ENCODE measurements around the gene PZP. TPM values are rescaled to one million over a fixed set of nuclear protein-coding genes. Genes with fewer than 3 reads are reported as not detected.

The PZP gene
- total and polyA plus RNA-seq, 2 of the 8 experiments (the other 6 are each of a cell fraction or from before 2014, with no cell fraction given), result 0.08 TPM; not detected in 1

DNA sequence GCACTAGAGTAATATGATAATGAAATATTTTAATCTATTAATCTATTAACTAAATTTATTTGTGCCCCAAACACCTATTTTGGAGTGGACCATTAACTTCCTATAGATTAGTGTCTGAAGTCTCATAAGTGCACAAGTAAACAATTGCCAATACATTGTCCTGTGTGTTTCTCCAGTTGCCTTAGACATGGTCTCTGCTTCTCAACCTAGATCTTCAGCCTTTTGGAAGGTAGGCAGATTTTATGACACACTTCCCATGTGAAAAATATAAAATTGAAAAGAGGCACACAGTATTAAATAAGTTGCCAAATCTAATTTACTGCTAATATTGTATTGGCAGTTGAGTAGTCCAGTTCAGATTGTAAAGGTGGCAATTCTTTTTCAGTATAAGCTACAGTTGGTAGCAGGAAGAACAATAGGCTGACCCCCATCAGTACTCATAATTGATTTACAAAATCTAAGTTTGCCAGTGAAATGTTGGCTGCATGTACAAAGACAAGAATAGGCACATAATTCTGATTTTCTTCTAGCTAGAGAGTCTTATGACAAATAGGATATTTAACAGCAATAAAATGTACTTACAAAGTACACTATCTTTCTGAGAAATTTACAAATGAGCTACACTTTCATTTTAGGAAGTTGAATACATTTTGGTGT lies 103.3 kb downstream of the PZP start:
- Histone ChIP-seq H2BK12ac (ENCODE audit: low read depth, low read length) (no peak overlapping the region), H3K27ac (ENCODE audit: low read depth, low read length) (no peak overlapping the region), H3K79me1 (ENCODE audit: low read depth, low read length) (no peaks in the 10 kb centered on the region), H4K5ac (ENCODE audit: insufficient read length, low read depth, low read length) (no peak overlapping the region), H3K27me3 (replicated peaks in 1 of 4; ENCODE audit: control insufficient read depth in 3 of 4, extremely low read depth in 1 of 4, insufficient read depth in 3 of 4, low read length in 3 of 4) (no peaks in the 10 kb centered on the region), H2AK5ac (ENCODE audit: low read depth, low read length) (no peak overlapping the region), H2BK20ac (ENCODE audit: low read length) (no peak overlapping the region), H4K91ac (replicated peaks; ENCODE audit: insufficient read length, low read length) (no peak overlapping the region), H3K9me3 (ENCODE audit: insufficient read depth in 2 of 2, low read depth in 1 of 2, low read length in 1 of 2) (no peaks in the 10 kb centered on the region), H2AFZ (ENCODE audit: low read length) (no peak overlapping the region), H3K4me2 (ENCODE audit: insufficient read depth in 1 of 2, low read depth in 2 of 2, low read length in 2 of 2) (no peak overlapping the region), H3K14ac (ENCODE audit: insufficient read length) (no peak overlapping the region), H3K23ac (ENCODE audit: insufficient read length) (no peak overlapping the region), H2BK15ac (ENCODE audit: low read length) (no peak overlapping the region), H3K56ac (replicated peaks; ENCODE audit: insufficient read length, low read depth, low read length) (no peak overlapping the region), H3K4ac (replicated peaks; ENCODE audit: insufficient read length, low read depth, low read length) (no peak overlapping the region), H3K4me1 (replicated peaks in 1 of 4; ENCODE audit: control insufficient read depth in 3 of 4, insufficient read depth in 4 of 4, low read length in 3 of 4) (no peaks in the 10 kb centered on the region), H3K23me2 (ENCODE audit: low read depth, low read length) (no peaks in the 10 kb centered on the region), H4K8ac (ENCODE audit: extremely low read depth, insufficient read depth, low read length) (no peak overlapping the region), H3K18ac (ENCODE audit: extremely low read depth, low read length) (no peak overlapping the region), H3K4me3 (ENCODE audit: extremely low read depth in 1 of 4, insufficient read depth in 2 of 4, low read depth in 3 of 4, low read length in 4 of 4) (no peak overlapping the region), H3K79me2 (ENCODE audit: control insufficient read depth in 1 of 2, insufficient read depth in 2 of 2, low read length in 2 of 2) (no peaks in the 10 kb centered on the region), H3K9ac (replicated peaks in 1 of 4; ENCODE audit: extremely low read depth in 1 of 4, low read depth in 3 of 4, low read length in 3 of 4) (no peak overlapping the region), H4K20me1 (replicated peaks in 1 of 2; ENCODE audit: control insufficient read depth in 1 of 2, insufficient read depth in 2 of 2, low read length in 2 of 2) (no peaks in the 10 kb centered on the region), H2BK120ac (replicated peaks; ENCODE audit: low read depth, low read length) (no peak overlapping the region), H2BK5ac (ENCODE audit: low read depth, low read length) (no peak overlapping the region), H3K36me3 (ENCODE audit: control insufficient read depth in 2 of 4, insufficient read depth in 4 of 4, low read length in 3 of 4) (no peaks in the 10 kb centered on the region)
- no peak for FAIRE-seq
- POLR2A ChIA-PET (ENCODE audit: partially characterized antibody), result no interaction called here
- no peak for DNase-seq (ENCODE audit: low read depth in 1 of 2, low spot score in 2 of 2)
- TF ChIP-seq BCL11A (IDR thresholded peaks at IDR 0.05; ENCODE audit: low read depth in 2 of 2, low read length in 2 of 2) (no peak), GTF2F1 (IDR thresholded peaks at IDR 0.05; ENCODE audit: borderline replicate concordance, low read depth, low read length) (no peak), SP2 (IDR thresholded peaks at IDR 0.05; ENCODE audit: low read length) (no peak), NANOG (IDR thresholded peaks at IDR 0.05; ENCODE audit: insufficient read depth, low read depth, low read length, poor library complexity, severe bottlenecking) (no peak), SP1 (IDR thresholded peaks at IDR 0.05; ENCODE audit: low read depth, low read length) (no peak), POU5F1 (IDR thresholded peaks at IDR 0.05; ENCODE audit: low read depth, low read length) (no peak), YY1 (IDR thresholded peaks at IDR 0.05; ENCODE audit: low read depth, low read length) (no peak), SIN3A (conservative IDR thresholded peaks at IDR 0.05 in 1 of 2, IDR thresholded peaks at IDR 0.05 in 1 of 2; ENCODE audit: low read depth in 1 of 2, low read length in 2 of 2) (no peak), TEAD4 (IDR thresholded peaks at IDR 0.05; ENCODE audit: low read depth, low read length) (no peak), SUZ12 (IDR thresholded peaks at IDR 0.05; ENCODE audit: low read length) (no peak), CHD2 (IDR thresholded peaks at IDR 0.05; ENCODE audit: low read length) (no peak), CBX5 (IDR thresholded peaks at IDR 0.05; ENCODE audit: low read depth, low read length) (no peak), CBX8 (IDR thresholded peaks at IDR 0.05; ENCODE audit: borderline replicate concordance, low read depth, low read length) (no peak), SRF (IDR thresholded peaks at IDR 0.05; ENCODE audit: low read depth, low read length) (no peak), RFX5 (IDR thresholded peaks at IDR 0.05; ENCODE audit: borderline replicate concordance, low read depth, low read length) (no peak)
- CTCF ChIA-PET (ENCODE audit: partially characterized antibody), result interaction anchor here (0.6 kb wide), 1 partner anchor 528 kb away, joined by 3 read pairs; no protein-coding TSS in a partner anchor
